Upper lobe of left lung (tissue), 6 donors: Measurements from ENCODE around the gene SZRD1. TPM values are rescaled to one million over a fixed set of nuclear protein-coding genes. Genes with fewer than 3 reads are reported as not detected.
A peak's percentile ranks its signal among the peaks of the same experiment; 100 is the strongest.

Experiments used
- ATAC-seq, 2 donors: fragments of 200-7000 bp; cut with Tn5 transposase; one replicate each; pipeline ENCODE4 v1.9.1; 2022; ENCODE audit warnings: mild to moderate bottlenecking in 2 of 2, moderate library complexity in 2 of 2; ENCODE audit not compliant: low FRiP score in 2 of 2
- DNase-seq, 2 donors: peaks; one replicate each; pipeline ENCODE4 v3.0.0-alpha.2; 2019 to 2020
- H3K27ac ChIP-seq, 4 donors: fragments of 200-600 bp; sonication (generic); one replicate each; pipeline ENCODE4 v1.5.1; 2016 to 2019
- H3K27me3 ChIP-seq, 4 donors: fragments of 200-600 bp; sonication (generic); one replicate each; pipeline ENCODE4 v1.5.1; 2017 to 2019
- H3K36me3 ChIP-seq, 4 donors: fragments of 200-600 bp; sonication (generic); one replicate each; pipeline ENCODE4 v1.5.1; 2016 to 2019
- H3K4me1 ChIP-seq, 4 donors: fragments of 200-600 bp; sonication (generic); one replicate each; pipeline ENCODE4 v1.5.1; 2018 to 2019
- H3K4me3 ChIP-seq, 4 donors: fragments of 200-600 bp; sonication (generic); one replicate each; pipeline ENCODE4 v1.5.1; 2017 to 2019; ENCODE audit warnings: mild to moderate bottlenecking in 2 of 4, moderate library complexity in 1 of 4
- H3K9me3 ChIP-seq, 4 donors: fragments of 200-600 bp; sonication (generic); one replicate each; pipeline ENCODE4 v1.5.1; 2018 to 2019
- EP300 ChIP-seq, 4 donors: sonication (generic); formaldehyde crosslinking; IDR thresholded peaks; one replicate each; pipeline ENCODE4 v1.5.1; 2017; ENCODE audit warnings: antibody characterized with exemption in 4 of 4, control low read depth in 2 of 4
- POLR2A ChIP-seq, 4 donors: fragments of 450-650 bp; IDR thresholded peaks; one replicate each; pipeline ENCODE4 v1.5.1; 2016 to 2017; ENCODE audit warnings: antibody characterized with exemption in 4 of 4, mild to moderate bottlenecking in 2 of 4
- POLR2AphosphoS5 ChIP-seq, 2 donors: sonication (generic); formaldehyde crosslinking; IDR thresholded peaks; one replicate each; pipeline ENCODE4 v1.5.1; 2017; ENCODE audit warnings: antibody characterized with exemption in 2 of 2
- WGBS, 2 donors: methylation state at CpG; one replicate each; pipeline ENCODE4 v1.1.5; 2017 to 2018; 5-methylcytosine and 5-hydroxymethylcytosine counted together
- total RNA-seq, 6 donors: library from RNA; depleted of rRNA in 4 of 6; stranded (reverse); fragments of >200 nt in 4 of 6; gene quantifications; one replicate each; pipeline versions ENCODE4 v1.1.0 to v1.2.1, GENCODE V29; 2016 to 2021
- TF ChIP-seq, protein P1 (sequence below), 6 experiments: fragments of 450-650 bp in 4 of 6; fragments of 200-600 bp in 2 of 6; sonication (generic) in 2 of 6; IDR thresholded peaks; one replicate each; pipeline ENCODE4 v1.5.1; 2016 to 2019; ENCODE audit warnings: antibody characterized with exemption in 6 of 6
- donor health status: DM: no; HTN: no; CAD: no; lungs with moderate emphysema.
- donor health status: DM: no; HTN: yes; CAD: no; lungs with severe emphysema.

The SZRD1 gene
- total RNA-seq, 6 donors from 2014 or later = 30.4 to 136 (median 58.3) TPM

DNA sequence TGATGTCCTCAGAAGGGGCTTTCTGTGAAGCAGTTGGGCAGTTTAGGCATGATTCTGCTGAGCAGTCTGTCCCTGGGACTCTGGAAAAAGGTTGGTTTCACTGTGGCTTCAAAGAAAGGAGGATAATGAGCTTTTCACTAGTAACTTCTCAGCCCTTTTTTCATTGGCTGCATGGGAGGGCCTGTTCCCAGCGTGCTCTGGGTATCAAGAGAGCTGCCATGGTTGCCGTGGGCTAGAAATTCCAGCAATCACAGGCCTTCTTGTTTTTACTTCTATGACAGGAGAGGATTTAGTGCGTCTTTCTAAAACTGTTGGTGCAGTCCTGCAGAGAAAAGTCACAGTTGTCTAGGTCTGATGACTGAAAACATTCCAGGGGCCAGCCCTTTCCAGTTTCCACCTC is 7.2 kb downstream of the SZRD1 start:
- H3K27me3 ChIP-seq = no peaks in the 10 kb centered on the region
- H3K9me3 ChIP-seq = no peaks in the 10 kb centered on the region
- TF ChIP-seq, protein P1, sequence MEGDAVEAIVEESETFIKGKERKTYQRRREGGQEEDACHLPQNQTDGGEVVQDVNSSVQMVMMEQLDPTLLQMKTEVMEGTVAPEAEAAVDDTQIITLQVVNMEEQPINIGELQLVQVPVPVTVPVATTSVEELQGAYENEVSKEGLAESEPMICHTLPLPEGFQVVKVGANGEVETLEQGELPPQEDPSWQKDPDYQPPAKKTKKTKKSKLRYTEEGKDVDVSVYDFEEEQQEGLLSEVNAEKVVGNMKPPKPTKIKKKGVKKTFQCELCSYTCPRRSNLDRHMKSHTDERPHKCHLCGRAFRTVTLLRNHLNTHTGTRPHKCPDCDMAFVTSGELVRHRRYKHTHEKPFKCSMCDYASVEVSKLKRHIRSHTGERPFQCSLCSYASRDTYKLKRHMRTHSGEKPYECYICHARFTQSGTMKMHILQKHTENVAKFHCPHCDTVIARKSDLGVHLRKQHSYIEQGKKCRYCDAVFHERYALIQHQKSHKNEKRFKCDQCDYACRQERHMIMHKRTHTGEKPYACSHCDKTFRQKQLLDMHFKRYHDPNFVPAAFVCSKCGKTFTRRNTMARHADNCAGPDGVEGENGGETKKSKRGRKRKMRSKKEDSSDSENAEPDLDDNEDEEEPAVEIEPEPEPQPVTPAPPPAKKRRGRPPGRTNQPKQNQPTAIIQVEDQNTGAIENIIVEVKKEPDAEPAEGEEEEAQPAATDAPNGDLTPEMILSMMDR (IDR thresholded peaks at IDR 0.05) = no peak
- no peak for TF ChIP-seq EP300 (IDR thresholded peaks at IDR 0.05)
- TF ChIP-seq POLR2AphosphoS5 (IDR thresholded peaks at IDR 0.05) = no peak
- TF ChIP-seq POLR2A (IDR thresholded peaks at IDR 0.05) = no peak
- H3K4me1 ChIP-seq = peaks cover 69 to 97% (median 82%) of the 10 kb centered on the region in 4 donors
- H3K4me3 ChIP-seq = no peak overlapping the region
- no peak for ATAC-seq
- DNase-seq = no peak
- WGBS, 2 donors = 92 to 94% methylated on average over 3 of the region's 3 CpGs
- peak overlapping the region in 2 of 4 donors; percentile 6 to 59 for H3K27ac ChIP-seq
- no peaks in the 10 kb centered on the region for H3K36me3 ChIP-seq

GRCh38 chr1:16375521-16376340 is 8.7 kb downstream of the SZRD1 start:
- H3K36me3 ChIP-seq = no peaks in the 10 kb centered on the region
- peaks cover 64 to 86% (median 70%) of the 10 kb centered on the region in 4 donors for H3K4me1 ChIP-seq
- ATAC-seq (no peak), DNase-seq (no peak)
- TF ChIP-seq EP300 (IDR thresholded peaks at IDR 0.05) = peak in 1 of 4 donors; percentile 32
- TF ChIP-seq, protein P1 (IDR thresholded peaks at IDR 0.05) = no peak
- WGBS, 2 donors = 48 to 61% methylated on average over 15 of the region's 15 CpGs
- peak overlapping the region; percentile 53 to 66 (median 59) for H3K27ac ChIP-seq
- H3K27me3 ChIP-seq = no peaks in the 10 kb centered on the region
- H3K9me3 ChIP-seq = no peaks in the 10 kb centered on the region
- H3K4me3 ChIP-seq = no peak overlapping the region

- Histone ChIP-seq H3K4me1 (peaks cover 57 to 74% (median 61%) of the 10 kb centered on the region in 4 donors), H3K36me3 (no peaks in the 10 kb centered on the region), H3K4me3 (no peak overlapping the region), H3K27ac (peak overlapping the region in 2 of 4 donors; percentile 53 to 59), H3K27me3 (no peaks in the 10 kb centered on the region), H3K9me3 (no peaks in the 10 kb centered on the region)
- WGBS, 2 donors = 78 to 80% methylated on average over 4 of the region's 4 CpGs
- ATAC-seq = no peak
- TF ChIP-seq POLR2AphosphoS5 (IDR thresholded peaks at IDR 0.05) (no peak), POLR2A (IDR thresholded peaks at IDR 0.05) (no peak), EP300 (IDR thresholded peaks at IDR 0.05) (no peak)
- TF ChIP-seq, protein P1 (IDR thresholded peaks at IDR 0.05) = no peak
- no peak for DNase-seq
Observed at GRCh38 chr1:16376971-16377370, 9.9 kb downstream of the SZRD1 start.

- Histone ChIP-seq H3K27ac (no peak overlapping the region), H3K9me3 (no peaks in the 10 kb centered on the region), H3K4me3 (no peak overlapping the region), H3K4me1 (peaks cover 44 to 61% (median 48%) of the 10 kb centered on the region in 4 donors), H3K36me3 (no peaks in the 10 kb centered on the region), H3K27me3 (no peaks in the 10 kb centered on the region)
- TF ChIP-seq POLR2AphosphoS5 (IDR thresholded peaks at IDR 0.05) (no peak), POLR2A (IDR thresholded peaks at IDR 0.05) (no peak), EP300 (IDR thresholded peaks at IDR 0.05) (no peak)
- TF ChIP-seq, protein P1 (IDR thresholded peaks at IDR 0.05) = no peak
- ATAC-seq (no peak), DNase-seq (no peak)
- 87 to 92% methylated on average over 7 of the region's 7 CpGs for WGBS, 2 donors
Observed at GRCh38 chr1:16378443-16378842, 11.4 kb downstream of the SZRD1 start.
